Activated T-helper 1 cell treated with anti-CD3 and anti-CD28 coated beads, Interleukin-2, amount 50 U/mL, for 16 hours (primary cell): Measurements from ENCODE around the gene CAMTA1.
"Not testable (repeated sequence)": the region's sequence is repeated elsewhere in the genome, so short reads cannot be mapped to it uniquely, and the experiment has no call there.

Experiments
- DNase-seq, 2 donors: peaks; one replicate each; pipeline ENCODE4 v3.0.0-alpha.2; 2020; ENCODE audit warnings: low read depth in 1 of 2, low spot score in 1 of 2

Gene CAMTA1

GRCh38 chr1:6805004-6805416 is 19.8 kb downstream of the CAMTA1 start:
- DNase-seq = no peak

DNA sequence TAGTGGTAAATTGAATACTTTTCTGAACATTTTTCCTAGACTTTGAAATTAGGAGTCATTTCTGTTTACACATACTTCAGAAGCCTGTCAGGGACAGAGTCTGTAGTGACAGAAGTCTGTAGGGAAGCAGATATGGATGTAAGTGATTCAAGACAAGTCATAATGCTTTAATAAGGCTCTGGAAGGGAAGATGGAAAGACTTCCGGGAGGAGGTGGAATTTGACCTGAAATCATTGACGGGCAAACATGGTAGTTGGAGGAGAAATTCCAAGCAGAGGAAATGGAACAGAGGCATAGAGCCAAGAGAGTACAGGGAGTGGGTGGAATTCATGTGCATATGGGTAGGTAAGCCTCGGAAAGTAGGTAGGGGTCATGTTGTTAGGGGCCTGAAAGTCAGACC is 22.5 kb downstream of the CAMTA1 start:
- no peak for DNase-seq

DNA sequence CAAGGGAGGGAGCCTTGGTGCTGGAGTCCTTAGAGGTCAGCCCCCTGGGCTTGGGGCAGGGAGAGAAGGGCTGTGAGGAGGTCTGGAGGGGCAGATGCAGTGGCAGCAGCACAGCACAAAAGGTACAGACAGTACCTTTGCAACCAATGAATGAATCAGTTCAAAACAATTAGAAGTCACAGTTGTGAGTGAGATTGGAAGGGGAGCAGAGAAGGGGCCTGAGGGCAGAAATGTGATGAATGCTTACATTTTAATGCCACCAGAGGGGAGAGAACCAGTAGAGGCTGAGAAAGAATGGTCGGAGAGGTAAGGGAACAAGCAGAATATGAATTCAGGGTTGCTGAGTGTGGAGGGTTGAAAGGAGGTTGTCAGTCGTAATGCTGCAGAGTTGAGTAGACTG is 24.2 kb downstream of the CAMTA1 start:
- DNase-seq = no peak

GRCh38 chr1:6810146-6810734 is 25.0 kb downstream of the CAMTA1 start:
- DNase-seq = not testable (repeated sequence)

DNA sequence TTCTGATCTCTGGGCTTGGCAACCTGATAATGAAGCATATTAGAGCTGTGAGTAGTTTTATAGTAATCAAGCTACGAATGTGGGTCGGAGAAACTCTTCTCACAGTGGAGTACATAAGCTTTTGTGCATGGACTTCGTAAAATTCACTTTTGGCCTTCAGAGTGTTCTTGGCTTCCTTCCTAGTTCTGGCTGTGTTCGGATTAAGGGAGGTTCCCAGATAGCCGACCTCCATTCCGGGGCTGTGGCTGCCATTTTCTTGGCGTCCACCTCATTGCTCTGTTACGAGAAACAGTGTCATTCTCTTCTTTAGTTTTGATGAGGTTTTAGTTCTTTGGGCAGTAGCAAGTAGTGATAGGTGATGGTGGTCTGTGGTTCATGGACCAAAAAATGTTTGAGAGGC is 26.3 kb downstream of the CAMTA1 start:
- DNase-seq = no peak

DNA sequence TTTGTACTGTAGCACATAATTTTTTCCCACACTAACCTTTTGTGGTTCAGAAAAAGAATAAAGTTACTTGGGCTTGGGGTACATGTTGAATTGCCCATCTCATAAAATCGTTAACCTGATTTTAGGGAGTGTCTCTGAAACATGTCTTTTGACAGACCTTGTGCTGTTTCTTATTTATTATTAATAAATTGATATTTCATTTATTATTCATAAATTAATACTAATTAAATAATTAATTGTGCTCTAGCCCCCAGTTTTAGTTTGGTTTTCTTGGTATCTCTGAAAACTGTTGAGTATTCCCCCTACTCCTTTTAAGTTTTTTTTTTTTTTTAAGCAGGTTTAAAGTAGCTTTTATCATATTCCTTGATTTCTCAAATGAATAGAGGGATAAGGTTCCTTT is 27.9 kb downstream of the CAMTA1 start:
- no peak for DNase-seq

DNA sequence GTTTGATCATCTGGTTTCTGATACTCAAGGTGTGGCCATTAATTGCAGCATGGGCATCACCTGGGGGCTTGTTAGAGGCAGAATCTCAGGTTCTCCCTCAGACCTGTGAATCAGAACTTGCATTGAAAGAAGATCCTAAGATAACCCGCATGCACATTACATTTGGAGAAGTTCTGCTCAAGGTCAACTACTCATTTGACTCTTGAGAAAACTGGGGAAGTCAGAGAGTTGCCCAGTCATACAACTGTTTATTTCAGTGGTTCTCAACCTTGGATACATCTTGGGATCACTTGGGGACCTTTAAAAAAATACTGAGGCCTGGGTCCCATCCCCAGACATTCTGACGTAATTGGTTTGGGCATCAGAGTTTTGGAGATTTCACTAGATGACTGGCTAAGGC is 30.5 kb downstream of the CAMTA1 start:
- DNase-seq = no peak

- DNase-seq = no peak
These were observed 34.2 kb downstream of the CAMTA1 start for GRCh38 chr1:6819246-6820040.

- DNase-seq = no peak
These were observed 35.6 kb downstream of the CAMTA1 start for GRCh38 chr1:6820899-6821298.

DNA sequence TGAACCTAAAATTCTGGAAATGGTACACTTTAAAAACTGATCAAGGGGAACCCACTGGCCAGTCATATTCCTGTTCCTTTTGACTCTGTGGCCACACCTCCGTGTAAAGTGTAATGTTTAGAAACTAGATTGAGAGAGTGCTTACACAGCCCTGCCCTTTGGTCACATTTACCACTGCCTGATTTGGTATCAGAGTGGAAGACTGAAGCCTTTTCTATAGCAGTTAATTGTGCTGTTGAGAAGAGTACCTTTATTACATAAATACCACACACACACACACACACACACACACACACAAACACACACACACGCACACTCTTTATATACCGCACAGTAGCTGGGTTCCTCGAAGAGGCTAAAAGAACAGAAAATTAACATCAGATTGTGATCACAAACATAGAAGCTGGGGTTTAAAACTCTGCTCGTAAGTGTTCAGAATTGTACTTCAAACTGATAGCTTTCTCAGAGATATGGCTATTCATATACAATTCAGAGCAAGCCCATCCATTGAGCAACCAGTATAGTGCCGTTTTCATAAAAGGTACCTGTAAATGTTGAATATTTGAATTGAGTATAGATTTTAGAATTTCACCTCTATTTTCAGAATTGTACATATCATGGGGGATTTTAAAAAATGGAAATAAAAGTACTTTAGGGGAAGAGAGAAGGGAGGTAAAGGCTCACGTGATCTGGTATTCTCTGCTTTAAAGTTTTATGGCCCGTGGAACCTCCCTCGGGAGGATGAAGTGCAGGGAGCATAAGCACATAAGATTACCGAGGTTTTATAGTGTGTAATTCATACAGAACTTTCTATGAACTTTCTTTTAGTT is 37.5 kb downstream of the CAMTA1 start:
- no peak for DNase-seq

- DNase-seq = no peak
These were observed 38.5 kb downstream of the CAMTA1 start for GRCh38 chr1:6823793-6824192.

DNA sequence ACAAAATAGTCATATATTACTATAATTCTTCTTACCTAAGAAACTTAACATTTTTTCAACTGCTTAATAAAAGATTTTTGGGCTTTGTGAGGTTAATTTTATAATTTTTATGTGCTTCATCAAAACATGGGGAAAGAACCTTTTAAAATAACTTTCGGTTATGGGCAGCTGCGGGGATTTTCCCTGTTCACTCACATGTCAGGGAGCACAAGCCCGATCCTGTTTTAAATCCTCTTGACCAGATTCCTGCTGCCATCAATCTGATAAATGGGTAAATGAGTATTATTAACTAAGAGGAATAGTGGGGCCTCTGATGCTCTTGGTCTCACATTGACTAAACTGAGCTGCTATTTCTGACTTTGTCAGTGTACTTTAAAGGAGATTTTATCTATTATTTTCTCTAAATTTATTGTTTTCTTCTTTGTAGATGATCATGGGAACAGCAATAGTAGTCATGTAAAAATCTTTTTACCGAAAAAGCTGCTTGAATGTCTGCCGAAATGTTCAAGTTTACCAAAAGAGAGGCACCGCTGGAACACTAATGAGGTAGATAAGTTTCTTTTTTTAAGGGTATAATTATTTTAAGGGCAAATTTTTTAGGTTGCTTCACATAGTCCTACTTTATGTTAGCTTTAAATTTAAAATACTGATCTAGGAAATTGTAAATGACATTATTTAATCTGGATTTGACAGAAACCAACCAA is 39.6 kb downstream of the CAMTA1 start:
- no peak for DNase-seq

DNA sequence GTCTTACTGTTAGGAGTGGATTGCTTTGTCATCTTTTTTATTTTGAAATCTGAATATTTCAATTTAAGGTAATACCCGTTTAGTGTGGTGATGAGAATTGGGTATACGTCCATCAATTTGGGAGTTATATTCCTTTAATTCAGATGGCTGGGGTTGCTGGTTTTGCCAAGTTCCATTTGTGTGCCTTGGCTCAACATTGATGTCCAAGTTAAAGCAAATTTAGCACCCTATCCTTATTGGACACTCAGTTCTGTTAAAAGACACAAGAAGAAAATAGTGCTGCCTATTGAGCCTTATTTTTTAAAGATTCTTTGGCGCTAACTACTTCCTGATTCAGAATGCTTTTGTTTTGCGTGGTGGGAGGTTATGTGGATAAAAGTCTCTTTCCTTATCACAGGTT is 40.6 kb downstream of the CAMTA1 start:
- no peak for DNase-seq

DNA sequence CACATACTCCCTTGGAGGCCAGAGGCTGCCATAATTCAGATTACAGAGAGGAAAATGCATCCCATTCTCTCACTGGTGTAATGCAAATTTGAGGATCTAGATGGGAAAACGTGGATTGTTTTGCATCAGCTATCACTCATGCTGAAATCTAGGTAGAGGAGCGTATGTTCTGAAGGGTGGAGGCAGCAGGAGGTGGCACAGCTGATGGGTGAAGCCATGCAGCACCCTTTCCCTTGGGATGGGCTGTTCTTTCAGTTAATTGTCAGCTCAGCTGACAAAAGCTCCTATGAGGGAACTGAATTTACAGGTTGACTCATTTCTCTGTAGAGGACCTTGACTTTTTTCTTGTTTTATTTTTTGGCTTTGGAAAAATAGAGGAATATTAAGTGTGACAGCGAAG is 41.8 kb downstream of the CAMTA1 start:
- DNase-seq = no peak

DNA sequence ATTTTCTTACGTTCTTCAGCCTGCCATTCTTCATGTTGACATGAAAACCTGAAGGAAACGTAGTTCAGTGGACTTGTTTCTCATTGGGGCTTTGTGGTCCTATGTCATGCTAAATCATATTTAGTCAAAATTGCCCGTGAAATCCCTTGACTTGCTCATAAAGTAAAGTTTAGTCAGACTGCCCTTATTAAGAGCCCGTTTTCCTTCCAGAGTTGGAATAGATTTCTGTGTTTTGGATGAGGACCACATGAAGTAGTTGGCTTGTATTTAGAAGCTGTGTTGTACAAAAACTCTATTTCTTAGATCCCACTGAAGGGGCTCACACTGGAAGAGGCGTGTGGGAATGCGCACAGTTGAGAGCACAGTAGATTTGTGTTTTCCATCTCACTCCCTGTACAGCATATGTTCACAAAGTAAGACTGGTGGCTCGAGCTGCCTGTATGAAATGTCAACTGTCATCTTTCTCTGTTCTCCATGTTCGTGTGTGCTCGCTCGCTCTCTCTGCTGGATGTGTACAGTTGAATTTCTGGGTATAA is 42.4 kb downstream of the CAMTA1 start:
- DNase-seq = no peak

DNA sequence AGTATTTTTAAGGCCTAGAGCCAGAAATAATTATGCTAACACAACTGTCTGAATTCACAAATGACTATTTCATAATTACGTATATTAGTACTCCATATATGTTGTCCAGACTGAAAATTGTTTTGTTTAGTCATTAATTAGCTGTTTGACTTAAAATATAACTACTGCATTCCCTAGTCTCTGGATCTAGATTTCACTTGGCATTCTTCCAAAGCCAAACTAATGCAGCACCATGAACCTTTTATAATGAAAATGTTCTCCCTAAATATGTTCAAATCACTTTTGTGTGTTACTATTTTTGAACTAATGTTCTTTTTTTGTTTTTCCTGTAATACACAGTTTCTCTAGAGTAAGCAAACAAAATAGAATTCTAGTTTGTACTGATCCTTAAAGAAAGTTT is 46.1 kb downstream of the CAMTA1 start:
- no peak for DNase-seq

DNA sequence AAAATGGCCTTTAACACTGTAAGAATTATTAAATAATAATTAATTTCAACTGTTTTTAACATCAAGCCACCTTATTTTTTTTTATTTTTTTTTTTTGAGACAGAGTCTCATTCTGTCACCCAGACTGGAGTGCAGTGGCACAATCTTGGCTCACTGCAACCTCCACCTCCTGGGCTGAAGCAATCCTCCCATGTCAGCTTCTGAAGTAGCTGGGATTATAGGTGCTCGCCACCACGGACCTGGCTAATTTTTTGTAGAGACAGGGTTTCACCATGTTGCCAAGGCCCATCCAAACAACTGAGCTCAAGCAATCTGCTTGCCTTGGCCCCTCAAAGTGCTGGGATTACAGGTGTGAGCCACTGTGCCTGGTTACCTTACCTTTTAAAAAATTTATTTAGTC is 46.8 kb downstream of the CAMTA1 start:
- not testable (repeated sequence) for DNase-seq

GRCh38 chr1:6832531-6833188 is 47.4 kb downstream of the CAMTA1 start:
- no peak for DNase-seq

- DNase-seq = no peak
These were observed 48.5 kb downstream of the CAMTA1 start for GRCh38 chr1:6833804-6834203.

GRCh38 chr1:6834366-6834765 is 49.1 kb downstream of the CAMTA1 start:
- no peak for DNase-seq

- DNase-seq = no peak
These were observed 49.9 kb downstream of the CAMTA1 start for GRCh38 chr1:6835139-6835538.
